ENCODE data around the gene CDIP1.

The CDIP1 gene

GRCh38 chr16:4488499-4488967, 50.0 kb downstream of the CDIP1 start:
- H3K4me1 ChIP-seq (ENCODE audit: control insufficient read depth in 1 of 2, insufficient read depth in 2 of 2, low read length in 2 of 2) = no peaks in the 10 kb centered on the region
- H2BK5ac ChIP-seq (ENCODE audit: low read depth, low read length, poor library complexity) = no peak overlapping the region
- no peak overlapping the region for H3K14ac ChIP-seq (ENCODE audit: low read length)
- no peak overlapping the region for H2BK120ac ChIP-seq (ENCODE audit: insufficient read depth, low read length, poor library complexity)
- no peak overlapping the region for H3K27ac ChIP-seq (ENCODE audit: low read depth, low read length)
- no peak for DNase-seq
- H3K36me3 ChIP-seq (ENCODE audit: control insufficient read depth in 1 of 2, insufficient read depth in 2 of 2, low read length in 2 of 2) = peaks cover 0 to 2% of the 10 kb centered on the region in 2 experiments
- H3K4me2 ChIP-seq (ENCODE audit: low read length) = no peak overlapping the region
- H2BK12ac ChIP-seq (ENCODE audit: low read length) = no peak overlapping the region
- H3K9ac ChIP-seq (ENCODE audit: low read length) = no peak overlapping the region
- H4K91ac ChIP-seq (ENCODE audit: low read depth, low read length) = no peak overlapping the region
- H3K4ac ChIP-seq (ENCODE audit: low read depth, low read length) = no peak overlapping the region
- no peaks in the 10 kb centered on the region for H3K27me3 ChIP-seq (ENCODE audit: insufficient read depth, low read length)
- no peak overlapping the region for H2AFZ ChIP-seq (ENCODE audit: insufficient read depth, low read length, poor library complexity)
- H3K9me3 ChIP-seq (ENCODE audit: insufficient read depth, low read depth, low read length) = no peaks in the 10 kb centered on the region
- H4K8ac ChIP-seq (ENCODE audit: low read depth, low read length) = no peak overlapping the region
- H4K12ac ChIP-seq (ENCODE audit: low read depth, low read length) = no peak overlapping the region
- no peaks in the 10 kb centered on the region for H3K79me1 ChIP-seq (ENCODE audit: low read length)
- H3K23ac ChIP-seq (ENCODE audit: low read length) = no peak overlapping the region
- no peaks in the 10 kb centered on the region for H3K79me2 ChIP-seq (ENCODE audit: control insufficient read depth, insufficient read depth, low read length, poor library complexity)
- no peak overlapping the region for H2AK5ac ChIP-seq (ENCODE audit: low read length)
- H3K18ac ChIP-seq (ENCODE audit: low read length) = no peak overlapping the region
- no CpG with 5 or more reads among the region's 1 CpG for WGBS (ENCODE audit: extremely low coverage, insufficient coverage, insufficient read length)
- H3K4me3 ChIP-seq (ENCODE audit: low read depth, low read length) = no peak overlapping the region

GRCh38 chr16:4487955-4488498, 50.5 kb downstream of the CDIP1 start:
- H3K23ac ChIP-seq (ENCODE audit: low read length) = no peak overlapping the region
- no peak overlapping the region for H2AFZ ChIP-seq (ENCODE audit: insufficient read depth, low read length, poor library complexity)
- no peaks in the 10 kb centered on the region for H3K9me3 ChIP-seq (ENCODE audit: insufficient read depth, low read depth, low read length)
- H3K9ac ChIP-seq (ENCODE audit: low read length) = no peak overlapping the region
- H3K79me2 ChIP-seq (ENCODE audit: control insufficient read depth, insufficient read depth, low read length, poor library complexity) = no peaks in the 10 kb centered on the region
- no peak overlapping the region for H2AK5ac ChIP-seq (ENCODE audit: low read length)
- no peaks in the 10 kb centered on the region for H3K79me1 ChIP-seq (ENCODE audit: low read length)
- H3K18ac ChIP-seq (ENCODE audit: low read length) = no peak overlapping the region
- no CpG with 5 or more reads among the region's 5 CpGs for WGBS (ENCODE audit: extremely low coverage, insufficient coverage, insufficient read length)
- H3K4ac ChIP-seq (ENCODE audit: low read depth, low read length) = no peak overlapping the region
- no peaks in the 10 kb centered on the region for H3K27me3 ChIP-seq (ENCODE audit: insufficient read depth, low read length)
- H4K8ac ChIP-seq (ENCODE audit: low read depth, low read length) = no peak overlapping the region
- no peak overlapping the region for H2BK120ac ChIP-seq (ENCODE audit: insufficient read depth, low read length, poor library complexity)
- H4K12ac ChIP-seq (ENCODE audit: low read depth, low read length) = no peak overlapping the region
- H3K4me3 ChIP-seq (ENCODE audit: low read depth, low read length) = no peak overlapping the region
- no peak overlapping the region for H4K91ac ChIP-seq (ENCODE audit: low read depth, low read length)
- peaks cover 0 to 3% of the 10 kb centered on the region in 2 experiments for H3K36me3 ChIP-seq (ENCODE audit: control insufficient read depth in 1 of 2, insufficient read depth in 2 of 2, low read length in 2 of 2)
- no peak overlapping the region for H2BK5ac ChIP-seq (ENCODE audit: low read depth, low read length, poor library complexity)
- H3K4me1 ChIP-seq (ENCODE audit: control insufficient read depth in 1 of 2, insufficient read depth in 2 of 2, low read length in 2 of 2) = no peaks in the 10 kb centered on the region
- H2BK12ac ChIP-seq (ENCODE audit: low read length) = no peak overlapping the region
- no peak for DNase-seq
- no peak overlapping the region for H3K27ac ChIP-seq (ENCODE audit: low read depth, low read length)
- no peak overlapping the region for H3K14ac ChIP-seq (ENCODE audit: low read length)
- no peak overlapping the region for H3K4me2 ChIP-seq (ENCODE audit: low read length)

DNA sequence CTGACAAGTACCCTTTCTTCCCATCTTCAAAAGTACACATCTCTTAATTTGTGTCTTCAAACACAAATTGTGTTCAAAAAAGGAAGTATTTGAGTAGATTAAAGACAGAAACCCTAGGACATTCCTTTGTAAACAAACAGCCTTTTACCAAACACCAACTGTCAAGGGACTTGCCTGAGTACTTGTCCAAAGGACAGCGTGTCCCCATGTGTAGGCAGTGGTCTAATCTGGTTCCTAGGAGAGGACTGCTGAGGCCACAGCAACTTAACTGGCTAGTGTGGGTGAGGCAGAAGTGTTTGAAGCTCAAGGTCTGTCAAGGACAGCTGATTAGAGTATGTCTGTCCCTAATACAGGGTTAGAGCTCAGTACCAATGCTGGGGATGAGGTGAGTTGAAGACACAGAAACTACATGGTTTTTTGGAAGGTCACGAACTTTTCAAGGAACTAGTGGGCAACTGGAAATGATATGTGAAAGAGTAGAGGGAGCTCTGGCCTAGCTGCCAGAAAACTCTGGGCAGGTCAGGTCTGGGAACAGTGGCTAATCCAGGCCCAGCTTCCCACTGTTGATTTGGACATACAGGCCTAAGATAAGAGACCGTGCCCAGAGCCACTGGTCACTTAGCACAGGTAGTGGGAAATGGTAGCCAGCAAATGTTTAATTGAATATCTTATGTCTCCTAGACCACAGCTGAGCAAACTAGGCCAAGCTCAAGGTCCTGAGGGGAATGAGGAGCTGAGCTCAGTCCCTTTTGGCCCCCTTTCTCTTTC, 52.3 kb downstream of the CDIP1 start:
- no peak overlapping the region for H2AK5ac ChIP-seq (ENCODE audit: low read length)

DNA sequence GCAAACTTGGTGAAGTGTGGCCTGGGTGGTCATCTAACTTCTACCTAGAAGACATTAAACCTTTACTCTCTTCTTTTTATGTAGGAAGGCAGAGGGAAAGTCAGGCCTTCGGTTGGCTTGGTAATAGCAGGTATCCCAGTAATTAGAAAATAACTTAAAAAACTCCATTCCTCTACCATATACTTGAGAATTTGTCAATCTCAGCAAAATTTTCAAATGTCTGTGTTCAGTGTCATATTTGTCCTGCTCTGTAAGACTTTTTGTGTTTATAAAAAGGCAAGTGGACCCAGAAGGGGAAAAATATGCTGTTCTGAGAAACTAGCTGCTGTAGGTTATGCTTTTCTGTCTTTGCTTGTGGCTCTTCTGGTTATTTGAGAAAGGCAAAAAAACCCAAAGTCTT, 56.6 kb downstream of the CDIP1 start:
- no peak overlapping the region for H3K4me2 ChIP-seq (ENCODE audit: low read length)
- no peaks in the 10 kb centered on the region for H3K79me1 ChIP-seq (ENCODE audit: low read length)
- no peak overlapping the region for H3K18ac ChIP-seq (ENCODE audit: low read length)
- H2AK5ac ChIP-seq (ENCODE audit: low read length) = no peak overlapping the region
- H3K23ac ChIP-seq (ENCODE audit: low read length) = no peak overlapping the region
- no peak overlapping the region for H2AFZ ChIP-seq (ENCODE audit: insufficient read depth, low read length, poor library complexity)
- WGBS (ENCODE audit: extremely low coverage, insufficient coverage, insufficient read length) = no CpG with 5 or more reads among the region's 1 CpG
- no peaks in the 10 kb centered on the region for H3K79me2 ChIP-seq (ENCODE audit: control insufficient read depth, insufficient read depth, low read length, poor library complexity)
- H4K8ac ChIP-seq (ENCODE audit: low read depth, low read length) = no peak overlapping the region
- no peak overlapping the region for H4K12ac ChIP-seq (ENCODE audit: low read depth, low read length)
- no peaks in the 10 kb centered on the region for H3K27me3 ChIP-seq (ENCODE audit: insufficient read depth, low read length)
- peaks cover 2% of the 10 kb centered on the region in 2 experiments for H3K4me1 ChIP-seq (ENCODE audit: control insufficient read depth in 1 of 2, insufficient read depth in 2 of 2, low read length in 2 of 2)
- no peak overlapping the region for H4K91ac ChIP-seq (ENCODE audit: low read depth, low read length)
- H3K36me3 ChIP-seq (ENCODE audit: control insufficient read depth in 1 of 2, insufficient read depth in 2 of 2, low read length in 2 of 2) = peaks cover 0 to 3% of the 10 kb centered on the region in 2 experiments
- no peak overlapping the region for H2BK12ac ChIP-seq (ENCODE audit: low read length)
- no peak overlapping the region for H3K14ac ChIP-seq (ENCODE audit: low read length)
- H3K4ac ChIP-seq (ENCODE audit: low read depth, low read length) = no peak overlapping the region
- no peak overlapping the region for H3K9ac ChIP-seq (ENCODE audit: low read length)
- H3K4me3 ChIP-seq (ENCODE audit: low read depth, low read length) = no peak overlapping the region
- H2BK5ac ChIP-seq (ENCODE audit: low read depth, low read length, poor library complexity) = no peak overlapping the region
- H2BK120ac ChIP-seq (ENCODE audit: insufficient read depth, low read length, poor library complexity) = no peak overlapping the region
- H3K27ac ChIP-seq (ENCODE audit: low read depth, low read length) = no peak overlapping the region
- no peaks in the 10 kb centered on the region for H3K9me3 ChIP-seq (ENCODE audit: insufficient read depth, low read depth, low read length)
- no peak for DNase-seq

More for the DNA sequence above, 52.3 kb downstream of the CDIP1 start:
- WGBS (ENCODE audit: extremely low coverage, insufficient coverage, insufficient read length) = no CpG with 5 or more reads among the region's 3 CpGs
- Histone ChIP-seq H4K91ac (ENCODE audit: low read depth, low read length) (no peak overlapping the region), H2BK5ac (ENCODE audit: low read depth, low read length, poor library complexity) (no peak overlapping the region), H3K4me1 (ENCODE audit: control insufficient read depth in 1 of 2, insufficient read depth in 2 of 2, low read length in 2 of 2) (no peaks in the 10 kb centered on the region), H2BK120ac (ENCODE audit: insufficient read depth, low read length, poor library complexity) (no peak overlapping the region), H3K79me1 (ENCODE audit: low read length) (no peaks in the 10 kb centered on the region), H3K27me3 (ENCODE audit: insufficient read depth, low read length) (no peaks in the 10 kb centered on the region), H2BK12ac (ENCODE audit: low read length) (no peak overlapping the region), H3K4me2 (ENCODE audit: low read length) (no peak overlapping the region), H4K8ac (ENCODE audit: low read depth, low read length) (no peak overlapping the region), H2AFZ (ENCODE audit: insufficient read depth, low read length, poor library complexity) (no peak overlapping the region), H3K4ac (ENCODE audit: low read depth, low read length) (no peak overlapping the region), H3K36me3 (ENCODE audit: control insufficient read depth in 1 of 2, insufficient read depth in 2 of 2, low read length in 2 of 2) (peaks cover 0 to 3% of the 10 kb centered on the region in 2 experiments), H3K4me3 (ENCODE audit: low read depth, low read length) (no peak overlapping the region), H3K23ac (ENCODE audit: low read length) (no peak overlapping the region), H4K12ac (ENCODE audit: low read depth, low read length) (no peak overlapping the region), H3K27ac (ENCODE audit: low read depth, low read length) (no peak overlapping the region), H3K18ac (ENCODE audit: low read length) (no peak overlapping the region), H3K79me2 (ENCODE audit: control insufficient read depth, insufficient read depth, low read length, poor library complexity) (no peaks in the 10 kb centered on the region), H3K9ac (ENCODE audit: low read length) (no peak overlapping the region), H3K9me3 (ENCODE audit: insufficient read depth, low read depth, low read length) (no peaks in the 10 kb centered on the region), H3K14ac (ENCODE audit: low read length) (no peak overlapping the region)
- no peak for DNase-seq
